Stimulated activated naive CD8-positive, alpha-beta T cell treated with anti-CD3 and anti-CD28 coated beads, Interleukin-15, Interleukin-2, amounts not matched to agents 100 U/mL and 50 U/mL, for 24 hours (primary cell): ENCODE results near the gene MYH6.
"Not testable (repeated sequence)": the region's sequence is repeated elsewhere in the genome, so short reads cannot be mapped to it uniquely, and the experiment has no call there.

Experiments used
- ATAC-seq: fragments of 150-1000 bp; cut with Tn5 transposase; one replicate; pipeline ENCODE4 v1.10.0; 2021
- DNase-seq: peaks from one replicate; pipeline ENCODE4 v3.0.0; 2021

Gene MYH6

GRCh38 chr14:23435543-23436326, 27.7 kb upstream of the MYH6 start, which contains the start of gene MYH7:
Gene MYH7, minus strand, starts transcription at chr14:23435660. Its CDS starts 1,928 bp downstream, at chr14:23433732.
- ATAC-seq (no peak), DNase-seq (no peak)

GRCh38 chr14:23434488-23435222, 26.6 kb upstream of the MYH6 start:
- ATAC-seq, result no peak

GRCh38 chr14:23433457-23433856, 25.4 kb upstream of the MYH6 start:
- DNase-seq (no peak), ATAC-seq (no peak)

More at GRCh38 chr14:23434488-23435222, 26.6 kb upstream of the MYH6 start:
- no peak for DNase-seq

- ATAC-seq (no peak), DNase-seq (no peak)
These were observed 24.9 kb upstream of the MYH6 start for GRCh38 chr14:23432946-23433345.

GRCh38 chr14:23432102-23432925, 24.2 kb upstream of the MYH6 start:
- ATAC-seq (no peak), DNase-seq (no peak)

- ATAC-seq (no peak), DNase-seq (no peak)
These were observed 23.4 kb upstream of the MYH6 start for GRCh38 chr14:23431486-23431885.

GRCh38 chr14:23430723-23431085, 22.6 kb upstream of the MYH6 start:
- ATAC-seq, result no peak
- no peak for DNase-seq

GRCh38 chr14:23430016-23430722, 22.1 kb upstream of the MYH6 start:
- ATAC-seq (no peak), DNase-seq (no peak)

- ATAC-seq (no peak), DNase-seq (no peak)
These were observed 20.8 kb upstream of the MYH6 start for GRCh38 chr14:23428686-23429495.

- DNase-seq, ATAC-seq: not testable (repeated sequence)
These were observed 17.7 kb upstream of the MYH6 start for GRCh38 chr14:23425798-23426197.

- ATAC-seq (no peak), DNase-seq (no peak)
These were observed 17.1 kb upstream of the MYH6 start for GRCh38 chr14:23425169-23425568.

GRCh38 chr14:23423657-23424056, 15.6 kb upstream of the MYH6 start:
- DNase-seq (no peak), ATAC-seq (no peak)

- peak; percentile 64 for ATAC-seq
- DNase-seq, result peak; percentile 9
These were observed 13.5 kb upstream of the MYH6 start for GRCh38 chr14:23421594-23421993.

GRCh38 chr14:23419646-23420045, 11.6 kb upstream of the MYH6 start:
- DNase-seq, ATAC-seq: not testable (repeated sequence)

GRCh38 chr14:23418021-23418420, 9.9 kb upstream of the MYH6 start:
- ATAC-seq (no peak), DNase-seq (no peak)

GRCh38 chr14:23417269-23417668, 9.2 kb upstream of the MYH6 start:
- DNase-seq, ATAC-seq: not testable (repeated sequence)

- DNase-seq, result no peak
- no peak for ATAC-seq
These were observed 8.7 kb upstream of the MYH6 start for GRCh38 chr14:23416801-23417200.

GRCh38 chr14:23415821-23416778, 8.0 kb upstream of the MYH6 start:
- DNase-seq, result no peak
- ATAC-seq, result no peak

GRCh38 chr14:23414906-23415820, 7.1 kb upstream of the MYH6 start:
- no peak for ATAC-seq

More at GRCh38 chr14:23414906-23415820, 7.1 kb upstream of the MYH6 start:
- DNase-seq, result no peak
